GM19023 (cell line): ENCODE results near the gene NAA20.

Experiments used
- ATAC-seq: cut with Tn5 transposase; IDR thresholded peaks from one replicate; pipeline ENCODE4 v1.9.1; 2021; ENCODE audit warnings: mild to moderate bottlenecking, moderate library complexity; ENCODE audit not compliant: unreplicated experiment

Gene NAA20

DNA sequence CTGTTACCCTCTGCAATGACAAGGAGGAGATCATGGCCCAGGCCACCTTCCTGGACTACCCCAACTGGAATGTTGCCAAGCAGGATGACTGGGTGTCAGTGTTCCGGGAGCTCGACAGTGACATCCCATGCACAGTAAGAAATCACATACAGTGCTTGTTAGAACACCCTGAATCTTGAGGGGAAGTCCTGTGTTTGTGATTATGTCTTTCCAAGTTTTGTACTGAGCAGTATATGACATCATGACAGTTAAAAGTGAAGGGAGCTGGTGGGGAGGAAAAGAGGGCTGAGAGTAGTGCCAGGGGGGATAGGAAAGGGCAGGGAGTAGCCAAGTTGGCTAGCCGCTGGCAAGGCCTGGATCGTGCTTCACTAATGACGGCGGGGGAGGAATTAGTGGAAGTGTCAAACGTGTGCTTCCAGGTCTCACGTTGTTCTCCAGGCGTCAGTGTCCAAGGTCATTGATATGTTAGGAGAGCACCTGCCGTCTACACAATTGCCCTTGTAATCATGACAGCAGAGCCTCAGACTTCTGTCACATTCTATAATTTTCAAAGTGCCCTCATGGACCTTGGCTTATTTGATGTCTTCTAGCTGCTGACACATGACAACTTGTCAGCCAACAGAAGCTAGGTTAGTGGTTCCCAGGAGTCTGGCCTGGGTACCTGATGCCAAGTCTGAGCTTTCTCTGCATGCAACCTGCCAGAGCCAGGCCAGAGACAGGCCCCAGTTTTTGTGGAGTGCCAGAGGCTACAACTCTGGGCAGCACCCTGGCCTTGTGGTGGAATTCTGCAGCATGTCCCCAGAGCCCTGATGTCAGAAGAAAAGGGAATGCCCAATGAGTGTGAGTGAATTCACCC lies 53.9 kb downstream of the NAA20 start:
- ATAC-seq, result no peak

GRCh38 chr20:20073801-20074371 lies 56.7 kb downstream of the NAA20 start:
- ATAC-seq, result no peak

GRCh38 chr20:20075032-20075431 lies 57.9 kb downstream of the NAA20 start:
- ATAC-seq, result no peak

DNA sequence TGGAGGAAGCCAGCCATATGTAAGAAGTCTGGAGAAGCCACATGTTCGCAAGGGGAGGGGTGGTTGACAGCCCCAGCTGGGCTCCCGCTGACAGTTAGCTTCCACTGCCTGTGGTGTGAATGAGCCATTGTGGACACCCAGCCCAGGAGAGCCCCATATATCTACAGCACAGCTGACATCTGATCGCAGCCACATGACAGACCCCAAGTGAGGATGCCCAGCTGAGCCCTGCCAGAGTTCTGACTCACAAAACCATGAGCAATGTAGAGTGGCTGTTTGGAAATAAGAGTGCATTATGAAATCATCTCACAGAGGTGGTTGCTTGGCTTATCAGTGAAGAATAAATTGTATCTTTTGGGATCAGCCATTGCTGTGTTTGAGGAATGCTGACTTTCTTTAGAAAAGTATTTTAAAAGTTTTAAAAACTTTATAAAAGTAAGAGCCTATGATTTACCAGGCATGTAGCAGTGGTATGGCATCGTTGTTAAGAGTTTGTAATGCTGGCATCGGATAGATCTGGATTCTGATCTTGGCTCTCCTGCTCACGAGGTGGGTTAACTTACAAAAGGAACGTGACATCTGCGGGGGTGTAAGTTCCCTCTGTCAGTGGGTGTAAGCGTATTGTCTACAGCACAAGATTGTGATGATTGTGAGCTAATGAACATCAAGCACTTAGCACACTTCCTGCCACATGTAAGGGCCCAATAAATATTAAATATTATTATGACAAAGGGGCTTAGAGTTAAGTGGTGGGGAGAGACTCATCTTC lies 59.3 kb downstream of the NAA20 start:
- no peak for ATAC-seq

GRCh38 chr20:20078041-20078440 lies 60.9 kb downstream of the NAA20 start:
- no peak for ATAC-seq

- no peak for ATAC-seq
Measured at GRCh38 chr20:20079102-20079784, 62.1 kb downstream of the NAA20 start.
